ENCODE measurements around the gene PLIN1.

PLIN1 gene

DNA sequence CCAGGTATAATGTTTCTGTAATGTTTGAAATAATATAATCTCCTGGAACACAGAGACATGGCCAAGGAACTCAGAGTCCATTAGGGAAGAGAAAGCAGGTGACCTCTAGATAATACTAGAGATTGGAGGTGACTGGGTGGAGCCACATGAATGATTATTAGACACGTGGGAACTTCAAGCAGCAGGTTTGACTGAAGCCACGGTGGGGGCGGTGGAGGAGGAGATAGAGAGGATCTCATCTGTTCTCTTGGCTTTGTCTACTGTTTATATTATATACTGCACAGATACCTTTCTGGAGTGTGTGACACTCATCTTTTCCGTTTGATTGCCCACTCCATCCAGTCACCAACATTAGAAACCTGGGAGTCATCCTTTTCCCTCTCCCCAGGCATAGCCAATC lies 57.6 kb downstream of the PLIN1 start:
- DNase-seq (ENCODE audit: low read depth) = no peak
- H3K4me3 ChIP-seq (ENCODE audit: control insufficient read depth, low read depth, low read length) = no peak overlapping the region
- TF ChIP-seq, protein P1, sequence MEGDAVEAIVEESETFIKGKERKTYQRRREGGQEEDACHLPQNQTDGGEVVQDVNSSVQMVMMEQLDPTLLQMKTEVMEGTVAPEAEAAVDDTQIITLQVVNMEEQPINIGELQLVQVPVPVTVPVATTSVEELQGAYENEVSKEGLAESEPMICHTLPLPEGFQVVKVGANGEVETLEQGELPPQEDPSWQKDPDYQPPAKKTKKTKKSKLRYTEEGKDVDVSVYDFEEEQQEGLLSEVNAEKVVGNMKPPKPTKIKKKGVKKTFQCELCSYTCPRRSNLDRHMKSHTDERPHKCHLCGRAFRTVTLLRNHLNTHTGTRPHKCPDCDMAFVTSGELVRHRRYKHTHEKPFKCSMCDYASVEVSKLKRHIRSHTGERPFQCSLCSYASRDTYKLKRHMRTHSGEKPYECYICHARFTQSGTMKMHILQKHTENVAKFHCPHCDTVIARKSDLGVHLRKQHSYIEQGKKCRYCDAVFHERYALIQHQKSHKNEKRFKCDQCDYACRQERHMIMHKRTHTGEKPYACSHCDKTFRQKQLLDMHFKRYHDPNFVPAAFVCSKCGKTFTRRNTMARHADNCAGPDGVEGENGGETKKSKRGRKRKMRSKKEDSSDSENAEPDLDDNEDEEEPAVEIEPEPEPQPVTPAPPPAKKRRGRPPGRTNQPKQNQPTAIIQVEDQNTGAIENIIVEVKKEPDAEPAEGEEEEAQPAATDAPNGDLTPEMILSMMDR (IDR thresholded peaks at IDR 0.05; ENCODE audit: control insufficient read depth, insufficient read depth, low read depth, low read length, missing control alignments) = no peak

GRCh38 chr15:89616228-89616627 lies 62.9 kb downstream of the PLIN1 start:
- no peak for DNase-seq (ENCODE audit: low read depth)
- no peak overlapping the region for H3K4me3 ChIP-seq (ENCODE audit: control insufficient read depth, low read depth, low read length)
- TF ChIP-seq, protein P1 (IDR thresholded peaks at IDR 0.05; ENCODE audit: control insufficient read depth, insufficient read depth, low read depth, low read length, missing control alignments) = no peak

GRCh38 chr15:89615135-89615534 lies 64.0 kb downstream of the PLIN1 start:
- no peak overlapping the region for H3K4me3 ChIP-seq (ENCODE audit: control insufficient read depth, low read depth, low read length)
- no peak for DNase-seq (ENCODE audit: low read depth)
- TF ChIP-seq, protein P1 (IDR thresholded peaks at IDR 0.05; ENCODE audit: control insufficient read depth, insufficient read depth, low read depth, low read length, missing control alignments) = no peak

Measured in AG09309 (cell line).